ENCODE results near the gene ENPP7.

GRCh38 chr17:79790805-79791734, 60.3 kb downstream of the ENPP7 start:
- TF ChIP-seq CTCF (tag by site-specific recombination; IDR thresholded peaks at IDR 0.05) (no peak), ZNF645 (tag by site-specific recombination; IDR thresholded peaks at IDR 0.05) (no peak), KLF10 (tag by site-specific recombination; IDR thresholded peaks at IDR 0.05) (no peak)
- TF ChIP-seq, protein P1, sequence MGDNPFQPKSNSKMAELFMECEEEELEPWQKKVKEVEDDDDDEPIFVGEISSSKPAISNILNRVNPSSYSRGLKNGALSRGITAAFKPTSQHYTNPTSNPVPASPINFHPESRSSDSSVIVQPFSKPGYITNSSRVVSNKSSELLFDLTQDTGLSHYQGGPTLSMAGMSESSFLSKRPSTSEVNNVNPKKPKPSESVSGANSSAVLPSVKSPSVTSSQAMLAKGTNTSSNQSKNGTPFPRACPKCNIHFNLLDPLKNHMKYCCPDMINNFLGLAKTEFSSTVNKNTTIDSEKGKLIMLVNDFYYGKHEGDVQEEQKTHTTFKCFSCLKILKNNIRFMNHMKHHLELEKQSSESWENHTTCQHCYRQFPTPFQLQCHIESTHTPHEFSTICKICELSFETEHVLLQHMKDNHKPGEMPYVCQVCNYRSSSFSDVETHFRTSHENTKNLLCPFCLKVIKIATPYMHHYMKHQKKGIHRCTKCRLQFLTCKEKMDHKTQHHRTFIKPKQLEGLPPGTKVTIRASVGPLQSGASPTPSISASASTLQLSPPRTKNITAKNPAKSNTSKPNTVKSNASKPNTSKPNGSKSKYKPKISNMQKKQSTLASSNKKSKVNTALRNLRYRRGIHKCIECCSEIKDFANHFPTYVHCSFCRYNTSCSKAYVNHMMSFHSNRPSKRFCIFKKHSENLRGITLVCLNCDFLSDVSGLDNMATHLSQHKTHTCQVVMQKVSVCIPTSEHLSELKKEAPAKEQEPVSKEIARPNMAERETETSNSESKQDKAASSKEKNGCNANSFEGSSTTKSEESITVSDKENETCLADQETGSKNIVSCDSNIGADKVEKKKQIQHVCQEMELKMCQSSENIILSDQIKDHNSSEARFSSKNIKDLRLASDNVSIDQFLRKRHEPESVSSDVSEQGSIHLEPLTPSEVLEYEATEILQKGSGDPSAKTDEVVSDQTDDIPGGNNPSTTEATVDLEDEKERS (tag by site-specific recombination; IDR thresholded peaks at IDR 0.05): no peak

All from HEK293 (cell line).